ENCODE measurements around the gene CGREF1. TPM values are rescaled to one million over a fixed set of nuclear protein-coding genes. Genes with fewer than 3 reads are reported as not detected.

Gene CGREF1
- total RNA-seq, 1 donor from 2014 or later, result 2.4 TPM

DNA sequence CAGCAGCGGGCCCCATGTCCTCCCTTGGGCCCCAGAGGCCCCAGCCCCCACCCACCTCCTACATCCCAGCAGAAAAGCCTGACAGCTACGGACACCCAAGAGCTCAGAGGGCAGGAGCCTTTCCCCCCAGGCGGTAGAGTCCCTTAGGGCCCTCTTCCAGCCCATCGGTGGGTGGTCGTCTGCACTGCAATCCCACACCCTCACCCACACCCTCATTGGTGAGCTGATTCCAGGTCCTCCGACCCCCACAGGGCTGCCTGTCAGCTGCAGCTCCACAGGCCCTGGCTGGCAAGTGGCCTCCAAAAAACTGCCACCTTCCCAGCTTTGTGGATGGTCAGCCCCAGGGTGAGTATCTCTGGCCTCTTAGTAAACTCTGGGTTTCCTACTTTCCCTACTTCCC, 40.3 kb upstream of the CGREF1 start:
- H3K36me3 Mint-ChIP-seq, result no peaks in the 10 kb centered on the region
- TF ChIP-seq, protein P1, sequence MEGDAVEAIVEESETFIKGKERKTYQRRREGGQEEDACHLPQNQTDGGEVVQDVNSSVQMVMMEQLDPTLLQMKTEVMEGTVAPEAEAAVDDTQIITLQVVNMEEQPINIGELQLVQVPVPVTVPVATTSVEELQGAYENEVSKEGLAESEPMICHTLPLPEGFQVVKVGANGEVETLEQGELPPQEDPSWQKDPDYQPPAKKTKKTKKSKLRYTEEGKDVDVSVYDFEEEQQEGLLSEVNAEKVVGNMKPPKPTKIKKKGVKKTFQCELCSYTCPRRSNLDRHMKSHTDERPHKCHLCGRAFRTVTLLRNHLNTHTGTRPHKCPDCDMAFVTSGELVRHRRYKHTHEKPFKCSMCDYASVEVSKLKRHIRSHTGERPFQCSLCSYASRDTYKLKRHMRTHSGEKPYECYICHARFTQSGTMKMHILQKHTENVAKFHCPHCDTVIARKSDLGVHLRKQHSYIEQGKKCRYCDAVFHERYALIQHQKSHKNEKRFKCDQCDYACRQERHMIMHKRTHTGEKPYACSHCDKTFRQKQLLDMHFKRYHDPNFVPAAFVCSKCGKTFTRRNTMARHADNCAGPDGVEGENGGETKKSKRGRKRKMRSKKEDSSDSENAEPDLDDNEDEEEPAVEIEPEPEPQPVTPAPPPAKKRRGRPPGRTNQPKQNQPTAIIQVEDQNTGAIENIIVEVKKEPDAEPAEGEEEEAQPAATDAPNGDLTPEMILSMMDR (conservative IDR thresholded peaks at IDR 0.05), result no peak
- no peaks in the 10 kb centered on the region for H3K27me3 Mint-ChIP-seq

DNA sequence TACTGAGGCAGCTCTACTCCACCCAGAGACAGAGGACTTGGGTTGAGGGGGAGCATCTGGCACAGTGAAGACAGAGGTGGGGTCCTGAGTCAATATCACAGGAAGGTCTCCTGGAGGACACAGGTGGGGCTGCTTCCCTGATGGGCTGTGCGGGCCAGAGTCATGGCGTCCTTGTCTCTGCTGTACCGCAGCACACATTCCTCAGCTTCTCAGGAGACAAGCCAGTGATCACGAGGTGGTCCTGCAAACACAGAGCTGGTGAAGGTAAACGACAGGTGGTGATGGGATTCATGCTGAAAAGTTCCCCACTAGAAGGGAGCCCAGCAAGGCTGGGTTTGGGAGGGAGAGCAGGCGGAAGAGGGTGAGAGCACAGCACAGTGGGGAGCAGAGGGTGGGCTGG, 39.5 kb upstream of the CGREF1 start:
- DNase-seq (ENCODE audit: extremely low spot score, unreplicated experiment), result no peak
- TF ChIP-seq, protein P1 (conservative IDR thresholded peaks at IDR 0.05), result no peak
- no peak overlapping the region for H3K27ac Mint-ChIP-seq
- H3K9me3 Mint-ChIP-seq, result no peaks in the 10 kb centered on the region
- H3K4me3 Mint-ChIP-seq, result no peak overlapping the region
- no peaks in the 10 kb centered on the region for H3K27me3 Mint-ChIP-seq
- no peaks in the 10 kb centered on the region for H3K36me3 Mint-ChIP-seq
- H3K4me1 Mint-ChIP-seq (ENCODE audit: unreplicated experiment), result no peaks in the 10 kb centered on the region

More for the DNA sequence above, 40.3 kb upstream of the CGREF1 start:
- Mint-ChIP-seq H3K4me3 (no peak overlapping the region), H3K27ac (no peak overlapping the region), H3K4me1 (ENCODE audit: unreplicated experiment) (no peaks in the 10 kb centered on the region), H3K9me3 (no peaks in the 10 kb centered on the region)
- DNase-seq (ENCODE audit: extremely low spot score, unreplicated experiment), result no peak

DNA sequence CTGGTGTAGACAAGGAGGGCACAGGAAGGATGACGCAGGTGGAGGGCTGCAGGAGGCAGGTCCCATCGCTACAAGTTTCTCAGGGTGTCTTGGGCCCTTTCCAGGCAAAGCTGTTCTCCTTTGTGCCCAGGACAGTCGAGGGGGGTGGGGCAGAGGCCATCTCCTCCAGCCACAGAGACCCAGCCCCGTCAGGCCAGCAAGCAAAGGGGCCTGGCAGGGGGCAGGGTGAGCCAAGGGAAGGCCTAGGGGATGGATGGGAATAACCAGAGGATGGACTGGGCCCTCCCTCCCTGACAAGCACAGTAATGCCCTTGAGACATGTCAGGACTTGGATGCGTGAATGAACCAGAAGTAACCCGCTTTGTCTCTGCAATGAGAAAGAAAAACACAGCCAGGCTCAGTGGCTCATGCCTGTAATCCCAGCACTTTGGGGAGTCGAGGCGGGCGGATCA, 36.2 kb upstream of the CGREF1 start:
- Mint-ChIP-seq H3K9me3 (no peaks in the 10 kb centered on the region), H3K27me3 (no peaks in the 10 kb centered on the region), H3K4me3 (no peak overlapping the region), H3K4me1 (ENCODE audit: unreplicated experiment) (no peaks in the 10 kb centered on the region), H3K36me3 (no peaks in the 10 kb centered on the region), H3K27ac (no peak overlapping the region)
- no peak for DNase-seq (ENCODE audit: extremely low spot score, unreplicated experiment)
- TF ChIP-seq, protein P1 (conservative IDR thresholded peaks at IDR 0.05), result no peak

DNA sequence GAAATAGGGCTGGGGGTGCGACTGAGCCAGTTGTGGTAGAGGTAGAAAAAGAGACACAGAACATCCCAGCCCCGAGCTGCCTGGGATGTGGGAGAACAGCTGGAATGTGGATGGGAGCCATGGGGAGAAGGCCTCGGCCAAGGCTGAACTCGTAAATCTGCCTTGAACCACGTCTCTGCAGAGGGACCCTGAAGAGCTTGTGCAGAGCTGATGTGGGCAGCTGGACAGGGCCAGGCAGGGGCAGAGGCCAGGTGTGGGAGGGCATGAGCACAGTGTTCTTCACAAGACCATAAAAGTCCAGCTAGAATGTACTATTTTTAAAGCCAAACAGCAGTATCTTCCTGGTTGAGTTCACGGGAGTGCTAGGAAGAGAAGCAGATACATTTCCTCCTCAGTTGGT, 35.6 kb upstream of the CGREF1 start:
- H3K27me3 Mint-ChIP-seq, result no peaks in the 10 kb centered on the region
- no peaks in the 10 kb centered on the region for H3K4me1 Mint-ChIP-seq (ENCODE audit: unreplicated experiment)
- TF ChIP-seq, protein P1 (conservative IDR thresholded peaks at IDR 0.05), result no peak
- DNase-seq (ENCODE audit: extremely low spot score, unreplicated experiment), result no peak
- H3K4me3 Mint-ChIP-seq, result no peak overlapping the region
- H3K36me3 Mint-ChIP-seq, result no peaks in the 10 kb centered on the region
- H3K27ac Mint-ChIP-seq, result no peak overlapping the region
- H3K9me3 Mint-ChIP-seq, result no peaks in the 10 kb centered on the region

DNA sequence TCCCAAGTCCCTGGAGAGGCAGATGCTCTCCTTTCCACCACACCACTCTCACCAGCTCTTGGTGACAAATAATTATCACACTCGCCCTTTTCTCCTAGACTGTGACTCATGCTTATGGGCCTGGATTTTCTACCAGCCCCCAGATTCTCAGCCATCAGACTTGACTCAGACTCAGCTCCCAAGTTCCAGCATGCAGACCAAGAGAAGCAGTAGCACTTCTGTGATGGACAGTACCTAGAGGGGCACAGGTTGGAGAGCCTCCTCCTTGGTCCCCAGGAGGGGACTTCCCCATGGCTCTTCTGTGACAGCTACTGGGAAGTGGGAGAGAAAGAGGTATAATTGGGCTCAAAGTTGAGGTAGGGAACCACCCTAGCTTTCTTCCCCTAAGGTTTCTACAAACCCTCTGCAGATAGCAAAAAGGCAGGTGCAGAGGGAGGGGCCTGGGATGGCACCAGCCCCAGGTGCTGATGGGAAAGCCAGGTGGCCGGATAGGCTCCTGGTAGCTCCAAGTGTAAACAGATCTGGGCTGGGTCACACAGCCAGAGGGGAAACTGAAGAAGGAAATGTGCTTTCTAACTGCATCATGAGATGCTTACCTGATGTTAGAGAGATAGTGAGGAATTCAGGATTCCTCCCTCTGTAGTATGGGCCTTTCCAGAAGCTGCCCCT, 34.0 kb upstream of the CGREF1 start:
- H3K4me1 Mint-ChIP-seq (ENCODE audit: unreplicated experiment), result no peaks in the 10 kb centered on the region
- TF ChIP-seq, protein P1 (conservative IDR thresholded peaks at IDR 0.05), result no peak
- H3K36me3 Mint-ChIP-seq, result no peaks in the 10 kb centered on the region
- no peak overlapping the region for H3K4me3 Mint-ChIP-seq
- peaks cover 4% of the 10 kb centered on the region for H3K27me3 Mint-ChIP-seq
- no peak for DNase-seq (ENCODE audit: extremely low spot score, unreplicated experiment)
- no peak overlapping the region for H3K27ac Mint-ChIP-seq
- no peaks in the 10 kb centered on the region for H3K9me3 Mint-ChIP-seq
